Measurements from ENCODE around the gene PTPN21.

Gene PTPN21

DNA sequence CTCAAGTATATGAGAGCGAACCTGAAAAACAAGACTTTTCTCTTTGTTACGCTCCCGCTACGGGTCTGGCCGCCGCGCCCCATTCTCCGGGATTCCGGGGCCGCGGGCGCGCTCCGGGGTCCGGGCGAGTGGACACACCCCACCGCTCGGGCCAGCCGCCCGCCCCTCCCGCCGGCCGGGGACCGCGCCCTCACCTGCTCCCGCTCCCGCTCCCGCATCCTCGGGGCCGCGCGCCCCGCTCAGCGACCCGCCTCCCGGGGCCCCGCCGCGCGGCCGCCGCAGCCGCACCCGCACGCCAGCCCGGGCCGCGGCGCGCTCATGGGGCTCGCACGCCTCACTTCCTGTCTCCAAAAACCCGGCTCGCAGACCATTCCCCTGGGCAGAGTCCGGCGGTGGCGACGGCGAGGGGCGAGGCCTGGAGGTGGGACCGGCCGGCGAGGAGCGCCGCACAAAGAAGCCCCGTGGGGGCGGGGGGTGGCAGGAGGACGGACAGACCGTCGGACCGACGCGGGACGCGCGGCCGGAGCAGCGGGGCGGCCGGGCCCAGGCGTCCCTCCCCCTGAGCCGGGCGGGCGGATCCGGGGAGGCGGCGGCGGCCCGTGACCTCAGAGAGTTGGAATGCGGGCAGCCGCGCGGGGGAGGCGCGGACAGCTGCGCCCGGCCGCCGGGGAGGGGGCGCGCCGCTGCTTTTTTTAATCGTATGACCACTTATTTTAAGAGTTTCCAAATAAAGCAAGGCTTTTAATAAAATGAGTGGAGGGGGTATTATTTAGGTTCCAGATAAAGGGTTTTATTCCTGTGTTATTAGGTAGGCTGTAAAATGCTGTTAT lies at the start of gene PTPN21:
TSS of gene PTPN21 (minus strand) at position 551 of the 830 bp plus-strand sequence. CDS start 4,590 bp downstream, outside the sequence.
- peaks cover 3 to 4% of the 10 kb centered on the region in 2 donors for H3K27me3 ChIP-seq (ENCODE audit: control insufficient read depth in 1 of 2, insufficient read depth in 2 of 2, low read length in 2 of 2)
- peaks cover 22 to 31% of the 10 kb centered on the region in 2 donors for H3K4me1 ChIP-seq (ENCODE audit: control insufficient read depth in 1 of 2, insufficient read depth in 2 of 2, low read length in 2 of 2)
- no peaks in the 10 kb centered on the region for H3K9me3 ChIP-seq (ENCODE audit: control insufficient read depth in 1 of 2, low read length in 2 of 2)
- H3K9ac ChIP-seq (ENCODE audit: low read depth in 1 of 2, low read length in 2 of 2): peak within 1 kb of the TSS; percentile 67 to 79
- H3K36me3 ChIP-seq (ENCODE audit: control insufficient read depth in 1 of 2, insufficient read depth in 2 of 2, low read length in 2 of 2): no peaks in the 10 kb centered on the region
- H3K4me3 ChIP-seq (ENCODE audit: low read depth in 1 of 2, low read length in 2 of 2): peak within 1 kb of the TSS; percentile 78 to 81
- H3K27ac ChIP-seq (ENCODE audit: low read depth, low read length): peak within 1 kb of the TSS; percentile 44

DNA sequence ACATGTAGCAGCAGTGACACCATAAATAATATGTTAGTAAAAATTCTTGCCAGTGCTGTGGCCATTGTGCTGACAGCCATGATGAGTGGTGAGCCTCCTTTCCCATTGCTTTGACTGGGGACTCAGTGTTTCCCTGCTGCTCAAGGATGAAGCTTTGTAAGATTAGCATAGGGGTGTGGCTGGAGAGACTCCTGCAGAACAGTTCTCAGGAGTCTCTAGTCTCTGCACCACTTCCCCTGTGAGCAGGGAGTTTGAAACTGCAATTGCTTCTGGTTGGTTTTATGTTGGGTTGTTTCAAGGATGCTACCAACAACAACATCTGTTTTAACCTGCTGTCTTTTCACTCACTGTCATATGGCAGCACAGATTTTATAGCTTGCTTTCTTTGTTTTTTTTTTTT lies 49.4 kb upstream of the PTPN21 start:
- Histone ChIP-seq H3K9me3 (ENCODE audit: control insufficient read depth in 1 of 2, low read length in 2 of 2) (no peaks in the 10 kb centered on the region), H3K4me1 (ENCODE audit: control insufficient read depth in 1 of 2, insufficient read depth in 2 of 2, low read length in 2 of 2) (no peaks in the 10 kb centered on the region), H3K27me3 (ENCODE audit: control insufficient read depth in 1 of 2, insufficient read depth in 2 of 2, low read length in 2 of 2) (no peaks in the 10 kb centered on the region), H3K36me3 (ENCODE audit: control insufficient read depth in 1 of 2, insufficient read depth in 2 of 2, low read length in 2 of 2) (peaks cover 37 to 95% of the 10 kb centered on the region in 2 donors), H3K27ac (ENCODE audit: low read depth, low read length) (no peak overlapping the region), H3K9ac (ENCODE audit: low read depth in 1 of 2, low read length in 2 of 2) (no peak overlapping the region), H3K4me3 (ENCODE audit: low read depth in 1 of 2, low read length in 2 of 2) (no peak overlapping the region)

GRCh38 chr14:88599761-88600439 lies 45.1 kb upstream of the PTPN21 start:
- Histone ChIP-seq H3K4me3 (ENCODE audit: low read depth in 1 of 2, low read length in 2 of 2) (no peak overlapping the region), H3K9me3 (ENCODE audit: control insufficient read depth in 1 of 2, low read length in 2 of 2) (no peaks in the 10 kb centered on the region), H3K27me3 (ENCODE audit: control insufficient read depth in 1 of 2, insufficient read depth in 2 of 2, low read length in 2 of 2) (no peaks in the 10 kb centered on the region), H3K27ac (ENCODE audit: low read depth, low read length) (no peak overlapping the region), H3K4me1 (ENCODE audit: control insufficient read depth in 1 of 2, insufficient read depth in 2 of 2, low read length in 2 of 2) (no peaks in the 10 kb centered on the region), H3K36me3 (ENCODE audit: control insufficient read depth in 1 of 2, insufficient read depth in 2 of 2, low read length in 2 of 2) (peaks cover 46 to 91% of the 10 kb centered on the region in 2 donors), H3K9ac (ENCODE audit: low read depth in 1 of 2, low read length in 2 of 2) (no peak overlapping the region)

DNA sequence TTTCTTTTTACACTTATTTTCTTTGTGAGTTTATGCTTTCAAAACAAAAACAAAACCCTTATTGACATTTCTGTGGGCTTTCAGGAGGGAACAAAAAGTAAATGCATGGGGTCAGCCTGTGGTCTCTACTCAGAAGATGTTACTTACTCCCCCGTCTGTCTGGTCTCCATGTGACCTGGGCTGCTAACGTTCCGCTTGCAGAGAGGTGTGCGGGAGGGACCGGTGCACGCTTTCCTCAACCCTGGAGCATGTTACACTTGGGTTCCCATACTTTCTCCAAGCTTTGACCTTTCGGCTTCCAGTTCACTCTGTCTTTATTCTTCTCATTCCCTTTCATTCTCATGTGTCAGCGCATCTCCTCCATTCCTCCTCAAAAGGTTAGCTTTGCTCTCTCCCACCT lies 44.5 kb upstream of the PTPN21 start:
- no peaks in the 10 kb centered on the region for H3K9me3 ChIP-seq (ENCODE audit: control insufficient read depth in 1 of 2, low read length in 2 of 2)
- peaks cover 45 to 88% of the 10 kb centered on the region in 2 donors for H3K36me3 ChIP-seq (ENCODE audit: control insufficient read depth in 1 of 2, insufficient read depth in 2 of 2, low read length in 2 of 2)
- no peak overlapping the region for H3K4me3 ChIP-seq (ENCODE audit: low read depth in 1 of 2, low read length in 2 of 2)
- no peak overlapping the region for H3K9ac ChIP-seq (ENCODE audit: low read depth in 1 of 2, low read length in 2 of 2)
- no peak overlapping the region for H3K27ac ChIP-seq (ENCODE audit: low read depth, low read length)
- no peaks in the 10 kb centered on the region for H3K27me3 ChIP-seq (ENCODE audit: control insufficient read depth in 1 of 2, insufficient read depth in 2 of 2, low read length in 2 of 2)
- no peaks in the 10 kb centered on the region for H3K4me1 ChIP-seq (ENCODE audit: control insufficient read depth in 1 of 2, insufficient read depth in 2 of 2, low read length in 2 of 2)

GRCh38 chr14:88598097-88598675 lies 43.4 kb upstream of the PTPN21 start:
- H3K4me3 ChIP-seq (ENCODE audit: low read depth in 1 of 2, low read length in 2 of 2): no peak overlapping the region

GRCh38 chr14:88597601-88598000 lies 42.8 kb upstream of the PTPN21 start:
- H3K27me3 ChIP-seq (ENCODE audit: control insufficient read depth in 1 of 2, insufficient read depth in 2 of 2, low read length in 2 of 2): no peaks in the 10 kb centered on the region
- no peak overlapping the region for H3K9ac ChIP-seq (ENCODE audit: low read depth in 1 of 2, low read length in 2 of 2)
- peaks cover 37 to 85% of the 10 kb centered on the region in 2 donors for H3K36me3 ChIP-seq (ENCODE audit: control insufficient read depth in 1 of 2, insufficient read depth in 2 of 2, low read length in 2 of 2)
- H3K4me1 ChIP-seq (ENCODE audit: control insufficient read depth in 1 of 2, insufficient read depth in 2 of 2, low read length in 2 of 2): no peaks in the 10 kb centered on the region
- H3K4me3 ChIP-seq (ENCODE audit: low read depth in 1 of 2, low read length in 2 of 2): no peak overlapping the region
- no peak overlapping the region for H3K27ac ChIP-seq (ENCODE audit: low read depth, low read length)
- H3K9me3 ChIP-seq (ENCODE audit: control insufficient read depth in 1 of 2, low read length in 2 of 2): no peaks in the 10 kb centered on the region

More at GRCh38 chr14:88598097-88598675, 43.4 kb upstream of the PTPN21 start:
- Histone ChIP-seq H3K27me3 (ENCODE audit: control insufficient read depth in 1 of 2, insufficient read depth in 2 of 2, low read length in 2 of 2) (no peaks in the 10 kb centered on the region), H3K4me1 (ENCODE audit: control insufficient read depth in 1 of 2, insufficient read depth in 2 of 2, low read length in 2 of 2) (no peaks in the 10 kb centered on the region), H3K9ac (ENCODE audit: low read depth in 1 of 2, low read length in 2 of 2) (no peak overlapping the region), H3K27ac (ENCODE audit: low read depth, low read length) (no peak overlapping the region), H3K9me3 (ENCODE audit: control insufficient read depth in 1 of 2, low read length in 2 of 2) (no peaks in the 10 kb centered on the region), H3K36me3 (ENCODE audit: control insufficient read depth in 1 of 2, insufficient read depth in 2 of 2, low read length in 2 of 2) (peaks cover 42 to 88% of the 10 kb centered on the region in 2 donors)

DNA sequence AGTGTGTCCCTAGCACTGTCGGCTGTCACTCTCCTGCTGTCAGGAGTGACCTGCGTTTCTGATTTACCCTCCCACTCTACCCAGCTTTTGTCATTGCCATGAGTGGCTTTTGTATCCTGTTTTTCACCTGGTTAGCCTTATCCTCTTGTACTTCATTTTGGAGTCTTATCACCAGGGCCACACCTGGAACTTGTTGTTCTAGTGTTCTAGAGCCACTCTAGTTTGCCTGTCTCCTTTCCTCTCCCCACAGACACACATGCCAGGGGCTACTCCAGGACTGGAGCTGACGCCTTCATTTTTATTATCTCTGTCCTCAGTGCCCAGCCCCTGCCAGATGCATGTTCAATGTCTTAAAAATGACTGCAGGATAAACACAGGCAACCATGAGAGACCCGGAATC lies 42.2 kb upstream of the PTPN21 start:
- H3K9ac ChIP-seq (ENCODE audit: low read depth in 1 of 2, low read length in 2 of 2): no peak overlapping the region
- no peaks in the 10 kb centered on the region for H3K4me1 ChIP-seq (ENCODE audit: control insufficient read depth in 1 of 2, insufficient read depth in 2 of 2, low read length in 2 of 2)
- H3K9me3 ChIP-seq (ENCODE audit: control insufficient read depth in 1 of 2, low read length in 2 of 2): no peaks in the 10 kb centered on the region
- H3K27ac ChIP-seq (ENCODE audit: low read depth, low read length): no peak overlapping the region
- no peak overlapping the region for H3K4me3 ChIP-seq (ENCODE audit: low read depth in 1 of 2, low read length in 2 of 2)
- H3K36me3 ChIP-seq (ENCODE audit: control insufficient read depth in 1 of 2, insufficient read depth in 2 of 2, low read length in 2 of 2): peaks cover 31 to 80% of the 10 kb centered on the region in 2 donors
- no peaks in the 10 kb centered on the region for H3K27me3 ChIP-seq (ENCODE audit: control insufficient read depth in 1 of 2, insufficient read depth in 2 of 2, low read length in 2 of 2)

DNA sequence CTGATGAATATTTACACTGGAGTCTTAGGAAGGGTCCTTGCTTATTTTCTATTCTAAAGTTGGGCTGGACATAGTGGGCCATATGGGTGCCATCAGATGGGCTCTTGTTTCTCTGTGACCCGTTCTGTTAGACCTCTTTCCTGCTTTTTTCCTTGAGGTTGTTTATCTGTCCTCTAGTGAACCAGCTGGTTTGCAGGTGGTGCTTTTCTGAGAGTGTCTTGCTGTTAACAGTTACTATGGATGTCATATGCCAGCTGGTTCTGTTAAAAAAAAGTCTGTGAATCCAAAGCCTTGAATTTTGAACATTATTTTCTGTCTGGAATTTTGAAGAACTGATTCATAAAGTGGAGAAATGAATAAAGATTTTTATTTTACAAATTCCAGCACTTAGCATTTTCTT lies 37.2 kb upstream of the PTPN21 start:
- Histone ChIP-seq H3K27me3 (ENCODE audit: control insufficient read depth in 1 of 2, insufficient read depth in 2 of 2, low read length in 2 of 2) (no peaks in the 10 kb centered on the region), H3K36me3 (ENCODE audit: control insufficient read depth in 1 of 2, insufficient read depth in 2 of 2, low read length in 2 of 2) (peaks cover 4 to 57% of the 10 kb centered on the region in 2 donors), H3K4me3 (ENCODE audit: low read depth in 1 of 2, low read length in 2 of 2) (no peak overlapping the region), H3K4me1 (ENCODE audit: control insufficient read depth in 1 of 2, insufficient read depth in 2 of 2, low read length in 2 of 2) (no peaks in the 10 kb centered on the region), H3K27ac (ENCODE audit: low read depth, low read length) (no peak overlapping the region), H3K9ac (ENCODE audit: low read depth in 1 of 2, low read length in 2 of 2) (no peak overlapping the region), H3K9me3 (ENCODE audit: control insufficient read depth in 1 of 2, low read length in 2 of 2) (no peaks in the 10 kb centered on the region)

GRCh38 chr14:88590173-88590572 lies 35.4 kb upstream of the PTPN21 start:
- no peak overlapping the region for H3K4me3 ChIP-seq (ENCODE audit: low read depth in 1 of 2, low read length in 2 of 2)
- no peak overlapping the region for H3K9ac ChIP-seq (ENCODE audit: low read depth in 1 of 2, low read length in 2 of 2)
- no peaks in the 10 kb centered on the region for H3K4me1 ChIP-seq (ENCODE audit: control insufficient read depth in 1 of 2, insufficient read depth in 2 of 2, low read length in 2 of 2)
- no peaks in the 10 kb centered on the region for H3K9me3 ChIP-seq (ENCODE audit: control insufficient read depth in 1 of 2, low read length in 2 of 2)
- H3K27me3 ChIP-seq (ENCODE audit: control insufficient read depth in 1 of 2, insufficient read depth in 2 of 2, low read length in 2 of 2): no peaks in the 10 kb centered on the region
- H3K36me3 ChIP-seq (ENCODE audit: control insufficient read depth in 1 of 2, insufficient read depth in 2 of 2, low read length in 2 of 2): peaks cover 3 to 47% of the 10 kb centered on the region in 2 donors
- H3K27ac ChIP-seq (ENCODE audit: low read depth, low read length): no peak overlapping the region

GRCh38 chr14:88588081-88588480 lies 33.3 kb upstream of the PTPN21 start:
- Histone ChIP-seq H3K36me3 (ENCODE audit: control insufficient read depth in 1 of 2, insufficient read depth in 2 of 2, low read length in 2 of 2) (peaks cover 3 to 44% of the 10 kb centered on the region in 2 donors), H3K27me3 (ENCODE audit: control insufficient read depth in 1 of 2, insufficient read depth in 2 of 2, low read length in 2 of 2) (no peaks in the 10 kb centered on the region), H3K4me3 (ENCODE audit: low read depth in 1 of 2, low read length in 2 of 2) (no peak overlapping the region), H3K9ac (ENCODE audit: low read depth in 1 of 2, low read length in 2 of 2) (no peak overlapping the region), H3K9me3 (ENCODE audit: control insufficient read depth in 1 of 2, low read length in 2 of 2) (no peaks in the 10 kb centered on the region), H3K4me1 (ENCODE audit: control insufficient read depth in 1 of 2, insufficient read depth in 2 of 2, low read length in 2 of 2) (no peaks in the 10 kb centered on the region), H3K27ac (ENCODE audit: low read depth, low read length) (no peak overlapping the region)

All from duodenal mucosa (tissue), 2 donors.